IPS DF 4.7 (cell line): ENCODE results near the gene PRRG2.

ENCODE experiments used
- DNase-seq: peaks from one replicate; pipeline ENCODE4 v3.0.0-alpha.2; 2013; ENCODE audit warnings: low spot score; ENCODE audit errors: extremely low read depth

The PRRG2 gene

GRCh38 chr19:49556412-49557398 lies 24.4 kb upstream of the PRRG2 start:
- no peak for DNase-seq

- no peak for DNase-seq
Observed at GRCh38 chr19:49557641-49558325, 23.3 kb upstream of the PRRG2 start.

- no peak for DNase-seq
Observed at GRCh38 chr19:49558591-49558990, 22.5 kb upstream of the PRRG2 start.

- DNase-seq, result no peak
Observed at GRCh38 chr19:49559443-49559842, 21.7 kb upstream of the PRRG2 start.

GRCh38 chr19:49559928-49560327 lies 21.2 kb upstream of the PRRG2 start:
- no peak for DNase-seq

- no peak for DNase-seq
Observed at GRCh38 chr19:49560358-49560900, 20.7 kb upstream of the PRRG2 start.

GRCh38 chr19:49564616-49565045 lies 16.5 kb upstream of the PRRG2 start:
- DNase-seq, result no peak

- no peak for DNase-seq
Observed at GRCh38 chr19:49565261-49565660, 15.9 kb upstream of the PRRG2 start.

- no peak for DNase-seq
Observed at GRCh38 chr19:49566302-49566701, 14.8 kb upstream of the PRRG2 start.

- DNase-seq, result no peak
Observed at GRCh38 chr19:49567861-49568441, 13.2 kb upstream of the PRRG2 start.

- no peak for DNase-seq
Observed at GRCh38 chr19:49570138-49570856, 10.8 kb upstream of the PRRG2 start.

GRCh38 chr19:49570997-49571676 lies 10.0 kb upstream of the PRRG2 start:
- DNase-seq, result no peak

- DNase-seq, result no peak
Observed at GRCh38 chr19:49573009-49573408, 8.1 kb upstream of the PRRG2 start.

- no peak for DNase-seq
Observed at GRCh38 chr19:49573425-49573824, 7.7 kb upstream of the PRRG2 start.

GRCh38 chr19:49574206-49574755 lies 6.8 kb upstream of the PRRG2 start:
- DNase-seq, result no peak

- DNase-seq, result no peak
Observed at GRCh38 chr19:49579193-49579592, 1.9 kb upstream of the PRRG2 start.

GRCh38 chr19:49579947-49580263 lies 1.2 kb upstream of the PRRG2 start:
- DNase-seq, result no peak

- no peak for DNase-seq
Observed at GRCh38 chr19:49580264-49581006, 681 bp upstream of the PRRG2 start, which contains the start of gene NOSIP. TSS of gene NOSIP (minus strand) at chr19:49580556. CDS start at chr19:49560691, 19,865 bp downstream.

GRCh38 chr19:49583239-49583638 lies 2.1 kb downstream of the PRRG2 start:
- no peak for DNase-seq

GRCh38 chr19:49585023-49585422 lies 3.9 kb downstream of the PRRG2 start:
- DNase-seq, result no peak
